BJ (cell line): Measurements from ENCODE around the gene SBF2. TPM values are rescaled to one million over a fixed set of nuclear protein-coding genes. Genes with fewer than 3 reads are reported as not detected.

ENCODE experiments used
- CTCF ChIA-PET: fragments of 350-600 bp; formaldehyde crosslinking; extraction: SDS; loops from one replicate; lab custom pipeline; 2021; ENCODE audit warnings: antibody characterized with exemption, inconsistent platforms; lab: Yijun Ruan, JAX
- POLR2A ChIA-PET: fragments of 300-600 bp; sonication (Branson Sonifier 250); formaldehyde crosslinking; extraction: SDS; loops from one replicate; lab custom pipeline; 2021; ENCODE audit warnings: antibody characterized with exemption; lab: Charles Lee
- DNase-seq: peaks from one replicate; pipeline ENCODE4 v3.0.0-alpha.2; 2011; ENCODE audit warnings: low read depth
- H3K27me3 ChIP-seq: 2 replicates; pipeline ENCODE4 v1.6.0; 2011; ENCODE audit warnings: low read length; ENCODE audit not compliant: control insufficient read depth, insufficient read depth
- H3K36me3 ChIP-seq: 2 replicates; pipeline ENCODE4 v1.5.1; 2011; ENCODE audit warnings: low read length; ENCODE audit not compliant: control insufficient read depth, insufficient read depth
- H3K4me3 ChIP-seq: 2 replicates; pipeline ENCODE4 v1.5.1; 2011; ENCODE audit warnings: low read depth, mild to moderate bottlenecking, control low read depth, low read length
- CTCF ChIP-seq: IDR thresholded peaks from 2 replicates; pipeline ENCODE4 v1.5.1; 2011; ENCODE audit warnings: low read depth, mild to moderate bottlenecking, control low read depth, inconsistent platforms, low read length, moderate library complexity; ENCODE audit not compliant: insufficient read depth
- polyA plus RNA-seq: library from polyadenylated mRNA; depleted of rRNA; stranded (reverse); fragments of >200 nt; gene quantifications from 2 replicates; pipeline ENCODE4 v1.2.3, GENCODE V29; 2011

SBF2 gene
- polyA plus RNA-seq, 1 experiment: 33.8 TPM

GRCh38 chr11:9831122-9831521, 462.9 kb downstream of the SBF2 start:
- ChIA-PET CTCF (interaction anchor here (0.6 to 1.4 kb wide), 3 partner anchors 142 to 506 kb away, joined by 3 to 4 read pairs (median 4); no protein-coding TSS in a partner anchor), POLR2A (no interaction called here)
- Histone ChIP-seq H3K27me3 (no peaks in the 10 kb centered on the region), H3K4me3 (no peak overlapping the region), H3K36me3 (0 out of 2 replicates have a peak, but pooled peaks cover 1% of the 10 kb centered on the region)
- DNase-seq: no peak
- TF ChIP-seq CTCF: no peak

- no peak for DNase-seq
- Histone ChIP-seq H3K27me3 (no peaks in the 10 kb centered on the region), H3K36me3 (0 out of 2 replicates have a peak, but pooled peaks cover 1% of the 10 kb centered on the region), H3K4me3 (no peak overlapping the region)
- POLR2A ChIA-PET: interaction anchor here (0.7 kb wide), 1 partner anchor 138 kb away, joined by 7 read pairs; no protein-coding TSS in a partner anchor
- no peak for TF ChIP-seq CTCF
- CTCF ChIA-PET: interaction anchor here (0.9 kb wide), 1 partner anchor 13 kb away, joined by 3 read pairs; no protein-coding TSS in a partner anchor
Observed at GRCh38 chr11:9827708-9828107, 466.3 kb downstream of the SBF2 start.

GRCh38 chr11:9826390-9826789, 467.6 kb downstream of the SBF2 start:
- H3K27me3 ChIP-seq: no peaks in the 10 kb centered on the region
- no peak overlapping the region for H3K4me3 ChIP-seq
- H3K36me3 ChIP-seq: 0 out of 2 replicates have a peak, but pooled peaks cover 1% of the 10 kb centered on the region
- ChIA-PET POLR2A (no interaction called here), CTCF (interaction anchor here (1.4 kb wide), 1 partner anchor 67 kb away, joined by 3 read pairs; no protein-coding TSS in a partner anchor)
- DNase-seq: no peak
- no peak for TF ChIP-seq CTCF

- DNase-seq: no peak
- CTCF ChIA-PET: interaction anchor here (1.4 kb wide), 1 partner anchor 66 kb away, joined by 3 read pairs; no protein-coding TSS in a partner anchor
- Histone ChIP-seq H3K36me3 (no peaks in the 10 kb centered on the region), H3K4me3 (no peak overlapping the region), H3K27me3 (no peaks in the 10 kb centered on the region)
- TF ChIP-seq CTCF: no peak
- POLR2A ChIA-PET: no interaction called here
Observed at GRCh38 chr11:9825895-9826294, 468.1 kb downstream of the SBF2 start.

GRCh38 chr11:9825315-9825714, 468.7 kb downstream of the SBF2 start:
- Histone ChIP-seq H3K4me3 (no peak overlapping the region), H3K36me3 (no peaks in the 10 kb centered on the region), H3K27me3 (no peaks in the 10 kb centered on the region)
- TF ChIP-seq CTCF: no peak
- ChIA-PET CTCF (interaction anchor here (1.4 kb wide), 1 partner anchor 65 kb away, joined by 3 read pairs; no protein-coding TSS in a partner anchor), POLR2A (no interaction called here)
- no peak for DNase-seq
